ENCODE data around the gene MYO7B.

DNA sequence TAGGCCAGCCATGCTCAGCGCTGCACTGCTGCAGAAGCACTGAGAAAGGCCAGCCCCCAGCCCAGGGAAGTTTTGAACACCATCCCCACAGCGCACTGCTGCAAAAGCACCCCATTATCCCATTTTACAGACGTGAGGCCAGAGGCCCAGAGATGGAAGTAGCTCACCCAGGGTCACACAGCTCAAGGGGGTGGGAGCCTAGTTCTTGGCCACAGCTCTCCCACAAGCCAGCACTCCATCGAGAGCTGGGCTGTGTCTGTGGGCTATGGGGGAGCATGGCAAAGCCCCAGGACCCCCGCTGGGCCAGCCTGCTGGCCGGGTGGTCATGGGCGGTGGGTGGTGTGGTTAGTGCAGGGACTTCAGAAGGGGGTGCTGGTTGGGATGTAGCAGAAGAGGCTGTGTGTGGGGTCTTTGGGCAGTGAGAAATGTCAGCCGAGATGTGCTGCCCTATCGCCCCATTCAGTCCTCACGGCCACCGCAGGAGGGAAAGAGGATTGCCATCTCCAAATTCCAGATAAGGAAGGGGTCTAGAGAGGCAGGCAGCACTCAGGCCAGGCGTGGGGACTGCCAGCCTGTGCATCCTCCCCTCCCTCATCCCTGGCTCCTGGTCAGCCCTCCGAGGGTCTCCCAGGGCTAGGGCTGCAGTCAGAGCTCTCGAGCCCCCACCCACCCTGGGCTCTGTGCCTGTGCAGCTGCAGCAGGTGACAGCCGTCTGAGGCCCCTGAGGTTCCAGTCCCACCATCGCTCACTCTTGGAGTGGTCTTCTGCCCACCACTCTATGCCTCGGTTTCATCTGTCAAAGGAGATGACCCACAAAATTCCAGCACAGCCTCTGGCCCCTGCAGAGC lies 93.5 kb downstream of the MYO7B start:
- TF ChIP-seq, protein P1, sequence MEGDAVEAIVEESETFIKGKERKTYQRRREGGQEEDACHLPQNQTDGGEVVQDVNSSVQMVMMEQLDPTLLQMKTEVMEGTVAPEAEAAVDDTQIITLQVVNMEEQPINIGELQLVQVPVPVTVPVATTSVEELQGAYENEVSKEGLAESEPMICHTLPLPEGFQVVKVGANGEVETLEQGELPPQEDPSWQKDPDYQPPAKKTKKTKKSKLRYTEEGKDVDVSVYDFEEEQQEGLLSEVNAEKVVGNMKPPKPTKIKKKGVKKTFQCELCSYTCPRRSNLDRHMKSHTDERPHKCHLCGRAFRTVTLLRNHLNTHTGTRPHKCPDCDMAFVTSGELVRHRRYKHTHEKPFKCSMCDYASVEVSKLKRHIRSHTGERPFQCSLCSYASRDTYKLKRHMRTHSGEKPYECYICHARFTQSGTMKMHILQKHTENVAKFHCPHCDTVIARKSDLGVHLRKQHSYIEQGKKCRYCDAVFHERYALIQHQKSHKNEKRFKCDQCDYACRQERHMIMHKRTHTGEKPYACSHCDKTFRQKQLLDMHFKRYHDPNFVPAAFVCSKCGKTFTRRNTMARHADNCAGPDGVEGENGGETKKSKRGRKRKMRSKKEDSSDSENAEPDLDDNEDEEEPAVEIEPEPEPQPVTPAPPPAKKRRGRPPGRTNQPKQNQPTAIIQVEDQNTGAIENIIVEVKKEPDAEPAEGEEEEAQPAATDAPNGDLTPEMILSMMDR (conservative IDR thresholded peaks at IDR 0.05; ENCODE audit: low read length), result no peak
- no peak for TF ChIP-seq EZH2phosphoT487 (IDR thresholded peaks at IDR 0.05; ENCODE audit: borderline replicate concordance, low read depth, low read length)
